HL-60 (cell line): Measurements from ENCODE around the gene TM9SF3.

Experiments used
- CTCF ChIP-seq: IDR thresholded peaks from one replicate; pipeline ENCODE4 v1.5.1; 2011; ENCODE audit warnings: low read length, control low read depth, inconsistent platforms; ENCODE audit not compliant: insufficient read depth
- GABPA ChIP-seq: IDR thresholded peaks from 2 replicates; pipeline ENCODE4 v1.6.1; 2012; ENCODE audit warnings: low read depth
- POLR2AphosphoS5 ChIP-seq: IDR thresholded peaks from 2 replicates; pipeline ENCODE4 v1.6.1; 2012; ENCODE audit warnings: low read depth

GRCh38 chr10:96636551-96636950 lies 49.7 kb upstream of the TM9SF3 start:
- TF ChIP-seq CTCF (no peak), POLR2AphosphoS5 (no peak), GABPA (no peak)
